Neuron (in vitro differentiated cells): ENCODE data around the gene SDC3.

Experiments
- H2AFZ ChIP-seq: one replicate; pipeline ENCODE4 v1.6.1; 2013; ENCODE audit warnings: low read depth, mild to moderate bottlenecking, inconsistent platforms, low read length, moderate library complexity
- H3K27me3 ChIP-seq: one replicate; pipeline ENCODE4 v1.6.1; 2013; ENCODE audit warnings: low read length; ENCODE audit not compliant: insufficient read depth
- H3K36me3 ChIP-seq: one replicate; pipeline ENCODE4 v1.6.1; 2013; ENCODE audit warnings: low read length; ENCODE audit not compliant: insufficient read depth
- H3K4me1 ChIP-seq: one replicate; pipeline ENCODE4 v1.6.1; 2013; ENCODE audit warnings: low read length; ENCODE audit not compliant: insufficient read depth
- H3K4me3 ChIP-seq: 2 replicates; pipeline ENCODE4 v1.5.1; 2013; ENCODE audit warnings: mild to moderate bottlenecking, low read length, moderate library complexity
- H3K9me3 ChIP-seq: one replicate; pipeline ENCODE4 v1.6.1; 2013; ENCODE audit warnings: low read length

The SDC3 gene

DNA sequence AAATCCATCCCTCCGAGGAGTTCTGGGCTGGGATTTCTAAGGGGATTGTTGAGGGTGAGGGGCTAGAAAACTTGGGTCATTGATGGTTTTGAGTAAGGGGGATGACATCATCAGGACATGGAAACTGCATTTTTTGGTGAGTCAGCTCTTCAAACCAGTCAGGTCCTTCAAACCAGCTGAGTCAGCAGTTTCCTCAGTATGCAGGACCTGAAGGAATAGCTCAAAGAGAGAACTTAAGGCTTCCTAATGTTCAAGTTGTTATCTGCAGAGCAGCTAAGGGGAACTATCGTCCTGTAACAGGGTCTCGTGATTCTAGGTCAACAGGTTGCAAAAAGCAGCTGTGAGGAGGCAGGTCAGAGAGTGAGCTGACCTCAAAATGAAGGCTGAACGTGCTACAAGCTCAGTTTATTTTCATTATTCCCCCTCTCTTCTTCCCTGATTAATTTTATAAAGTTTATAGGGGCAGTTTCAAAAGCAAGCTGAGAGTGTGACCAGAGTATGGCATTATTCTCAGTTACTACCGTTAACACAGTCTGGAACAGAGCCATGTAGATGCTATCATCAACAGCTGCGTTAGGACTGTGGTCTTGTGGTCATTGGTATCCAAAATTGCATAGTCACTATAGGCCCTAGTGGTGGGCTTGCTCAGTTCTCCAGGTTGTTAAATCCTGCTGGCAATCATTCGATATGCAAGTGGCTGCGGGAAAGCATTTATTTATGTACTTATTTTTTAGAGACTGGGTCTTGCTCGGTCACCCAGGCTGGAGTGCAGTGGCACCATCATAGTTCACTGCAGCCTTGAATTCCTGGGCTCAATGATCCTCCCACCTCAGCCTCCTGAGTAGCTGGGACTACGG is 10.7 kb upstream of the SDC3 start:
- Histone ChIP-seq H3K4me3 (no peak overlapping the region), H2AFZ (no peak overlapping the region), H3K27me3 (no peaks in the 10 kb centered on the region), H3K36me3 (no peaks in the 10 kb centered on the region), H3K9me3 (no peaks in the 10 kb centered on the region), H3K4me1 (no peaks in the 10 kb centered on the region)

- Histone ChIP-seq H3K9me3 (no peaks in the 10 kb centered on the region), H2AFZ (no peak overlapping the region), H3K4me3 (no peak overlapping the region), H3K27me3 (peaks cover 3% of the 10 kb centered on the region), H3K36me3 (no peaks in the 10 kb centered on the region), H3K4me1 (no peaks in the 10 kb centered on the region)
Observed at GRCh38 chr1:30916296-30916695, 7.7 kb upstream of the SDC3 start.

DNA sequence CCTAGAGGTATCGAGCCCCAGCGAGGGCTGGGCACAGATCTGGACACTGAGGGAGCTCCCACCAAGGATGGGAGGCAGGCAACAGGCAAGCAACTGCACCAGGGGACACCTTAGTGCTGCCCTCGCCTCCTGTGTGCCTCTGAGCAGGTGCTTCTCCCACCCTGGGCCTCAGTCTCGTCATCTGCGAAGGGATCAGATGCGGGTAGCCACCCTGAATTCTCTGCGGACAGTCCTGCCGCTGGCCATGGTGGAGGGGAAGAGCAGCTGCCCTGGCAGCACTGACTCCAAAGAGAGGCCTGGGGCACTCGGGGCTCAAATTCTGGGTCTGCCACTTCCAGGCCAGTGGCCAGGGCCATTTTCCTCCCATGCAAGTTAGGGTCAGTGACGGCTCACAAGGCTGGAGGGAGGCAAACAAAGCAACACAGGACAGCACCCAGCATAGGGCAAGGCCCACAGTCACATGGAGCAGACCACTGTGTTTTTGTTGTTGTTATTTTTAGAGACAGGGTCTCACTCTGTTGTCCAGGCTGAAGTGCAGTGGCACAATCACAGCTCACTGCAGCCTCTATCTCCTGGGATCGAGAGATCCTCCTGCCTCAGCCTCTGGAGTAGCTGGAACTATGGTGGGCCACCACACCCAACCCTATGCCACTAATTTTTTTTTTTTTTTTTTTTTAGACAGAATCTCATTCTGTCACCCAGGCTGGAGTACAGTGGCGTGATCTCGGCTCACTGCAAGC is 7.1 kb upstream of the SDC3 start:
- Histone ChIP-seq H3K36me3 (no peaks in the 10 kb centered on the region), H3K27me3 (peaks cover 3% of the 10 kb centered on the region), H3K9me3 (no peaks in the 10 kb centered on the region), H3K4me1 (peaks cover 5% of the 10 kb centered on the region), H2AFZ (no peak overlapping the region), H3K4me3 (no peak overlapping the region)

DNA sequence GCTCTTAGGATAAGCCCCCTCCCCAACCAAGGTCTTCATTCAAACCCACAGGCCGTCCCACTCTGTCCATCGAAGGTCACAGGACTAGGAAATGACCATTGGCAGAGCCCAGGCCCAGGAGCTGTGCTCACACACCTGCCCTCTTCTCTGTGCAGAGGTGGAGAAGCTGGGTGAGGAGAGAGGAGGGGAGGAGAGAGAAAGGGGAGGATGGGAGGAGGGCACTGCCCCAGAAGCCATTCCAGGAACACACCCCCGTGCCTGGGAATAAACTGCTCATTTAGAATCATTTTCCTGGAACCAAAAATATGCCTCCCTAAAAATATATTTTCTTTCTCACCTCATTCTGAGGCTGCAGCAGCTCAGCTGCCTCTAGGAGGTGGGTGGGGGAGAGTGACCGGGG is 6.4 kb upstream of the SDC3 start:
- Histone ChIP-seq H3K36me3 (no peaks in the 10 kb centered on the region), H3K9me3 (no peaks in the 10 kb centered on the region), H3K4me3 (no peak overlapping the region), H3K27me3 (peaks cover 3% of the 10 kb centered on the region), H2AFZ (no peak overlapping the region), H3K4me1 (peaks cover 5% of the 10 kb centered on the region)

DNA sequence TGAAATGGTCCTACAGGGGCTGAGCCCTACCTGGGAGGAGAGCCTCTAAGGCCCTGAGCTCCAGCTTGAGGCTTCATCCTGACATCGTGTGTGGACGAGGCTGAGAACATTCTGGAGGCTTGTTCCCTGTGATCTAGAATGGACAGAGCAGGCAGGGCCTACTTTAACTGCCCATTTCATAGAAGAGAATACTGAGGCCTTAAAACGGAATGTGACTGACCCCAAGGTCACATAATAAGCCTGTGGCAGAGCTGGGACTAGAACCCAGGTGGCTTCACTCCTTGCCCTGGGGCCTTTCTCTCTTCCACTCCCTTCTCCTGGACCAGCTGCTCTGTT is 6.0 kb upstream of the SDC3 start:
- no peak overlapping the region for H2AFZ ChIP-seq
- peaks cover 8% of the 10 kb centered on the region for H3K4me1 ChIP-seq
- H3K27me3 ChIP-seq, result peaks cover 3% of the 10 kb centered on the region
- H3K36me3 ChIP-seq, result no peaks in the 10 kb centered on the region
- no peak overlapping the region for H3K4me3 ChIP-seq
- H3K9me3 ChIP-seq, result no peaks in the 10 kb centered on the region

DNA sequence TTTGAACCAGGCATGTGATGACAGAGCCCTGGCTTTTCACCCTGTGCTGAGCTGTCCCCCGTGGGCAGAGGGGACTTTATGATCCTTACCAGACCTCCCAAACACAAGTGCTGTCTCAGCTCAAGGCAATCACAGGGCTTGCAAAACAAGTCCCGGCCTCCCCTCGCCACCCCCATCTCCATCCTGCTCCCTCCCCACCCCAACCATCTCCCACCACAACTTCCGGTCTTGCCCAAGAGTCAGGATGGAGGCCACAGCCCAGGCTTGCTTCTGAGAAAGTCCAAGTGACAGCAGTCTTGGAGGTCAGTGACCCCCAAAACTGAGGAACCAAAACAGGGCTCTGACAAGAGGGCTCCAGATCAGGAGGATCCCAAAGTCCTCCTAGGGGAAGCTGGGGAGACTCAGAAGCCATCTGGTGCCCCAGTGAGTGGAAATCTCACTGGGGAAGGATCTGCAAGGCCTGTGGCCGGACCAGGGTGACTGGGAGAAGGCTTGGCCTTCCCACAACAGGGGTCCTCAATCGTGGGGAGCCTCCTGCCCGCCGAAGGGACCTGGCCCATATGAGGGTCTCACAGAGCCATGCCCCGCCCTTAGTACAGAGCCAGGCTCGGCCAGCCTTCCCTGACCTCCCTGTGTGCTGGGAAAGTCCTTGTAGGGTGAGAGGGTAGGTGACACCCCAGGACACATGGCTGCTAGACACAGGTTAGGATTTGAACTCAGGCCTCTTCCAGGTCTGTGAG is 4.5 kb upstream of the SDC3 start:
- Histone ChIP-seq H3K9me3 (no peaks in the 10 kb centered on the region), H3K27me3 (peaks cover 3% of the 10 kb centered on the region), H3K4me3 (no peak overlapping the region), H3K36me3 (no peaks in the 10 kb centered on the region), H3K4me1 (peaks cover 16% of the 10 kb centered on the region), H2AFZ (no peak overlapping the region)

GRCh38 chr1:30912224-30912623 is 3.7 kb upstream of the SDC3 start:
- Histone ChIP-seq H3K4me3 (no peak overlapping the region), H3K27me3 (peaks cover 3% of the 10 kb centered on the region), H3K36me3 (no peaks in the 10 kb centered on the region), H2AFZ (no peak overlapping the region), H3K4me1 (peaks cover 21% of the 10 kb centered on the region), H3K9me3 (no peaks in the 10 kb centered on the region)

GRCh38 chr1:30911059-30911954 is 2.7 kb upstream of the SDC3 start:
- H2AFZ ChIP-seq, result no peak overlapping the region

DNA sequence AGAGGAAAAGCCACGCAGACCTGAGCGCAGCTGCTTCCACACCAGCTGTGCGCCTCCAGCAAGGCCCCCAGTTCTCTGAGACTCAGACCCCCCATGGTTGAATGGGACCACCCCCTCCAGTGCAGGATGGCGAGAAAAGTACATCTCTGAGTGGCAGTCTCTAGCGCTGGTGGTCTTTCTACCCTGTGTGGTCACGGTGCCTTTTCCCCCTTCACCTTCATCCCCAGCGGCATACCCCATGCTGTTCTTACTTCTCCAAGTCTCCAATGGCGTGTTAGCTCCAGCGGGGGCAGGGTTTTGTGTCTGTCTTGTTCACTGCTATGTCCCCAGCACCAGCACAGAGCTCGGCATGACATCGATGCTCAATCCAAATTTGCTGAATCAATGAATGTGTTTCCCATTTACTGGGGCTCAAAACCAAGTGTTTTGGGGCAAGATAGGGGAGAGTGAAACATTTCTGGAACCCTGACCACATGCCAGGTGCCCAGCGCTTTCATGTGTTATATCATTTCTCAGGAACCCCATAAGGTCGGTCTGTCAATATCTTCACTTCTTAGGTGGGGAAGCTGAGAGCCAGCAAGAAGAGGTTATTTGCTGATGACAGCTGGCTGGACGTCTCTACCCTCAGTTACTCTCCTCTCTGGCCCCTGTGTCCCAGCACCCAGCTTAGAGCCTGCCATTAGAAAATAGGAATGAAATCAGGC is 959 bp upstream of the SDC3 start:
- H3K4me3 ChIP-seq, result peak overlapping the region; percentile 41
- H3K9me3 ChIP-seq, result no peaks in the 10 kb centered on the region

More at GRCh38 chr1:30911059-30911954, 2.7 kb upstream of the SDC3 start:
- no peaks in the 10 kb centered on the region for H3K36me3 ChIP-seq
- peaks cover 30% of the 10 kb centered on the region for H3K4me1 ChIP-seq
- H3K27me3 ChIP-seq, result peaks cover 3% of the 10 kb centered on the region
- no peaks in the 10 kb centered on the region for H3K9me3 ChIP-seq
- H3K4me3 ChIP-seq, result no peak overlapping the region

GRCh38 chr1:30908316-30908695 is 252 bp downstream of the SDC3 start:
- H3K36me3 ChIP-seq, result no peaks in the 10 kb centered on the region
- H2AFZ ChIP-seq, result no peak overlapping the region
- no peaks in the 10 kb centered on the region for H3K9me3 ChIP-seq
- peaks cover 38% of the 10 kb centered on the region for H3K4me1 ChIP-seq
- peaks cover 3% of the 10 kb centered on the region for H3K27me3 ChIP-seq
- peak overlapping the region; percentile 75 for H3K4me3 ChIP-seq

More for the DNA sequence above, 959 bp upstream of the SDC3 start:
- H2AFZ ChIP-seq, result no peak overlapping the region
- H3K36me3 ChIP-seq, result no peaks in the 10 kb centered on the region
- peaks cover 3% of the 10 kb centered on the region for H3K27me3 ChIP-seq
- peaks cover 38% of the 10 kb centered on the region for H3K4me1 ChIP-seq

- peak overlapping the region; percentile 75 for H3K4me3 ChIP-seq
- no peaks in the 10 kb centered on the region for H3K9me3 ChIP-seq
Observed at GRCh38 chr1:30907481-30908315, 860 bp downstream of the SDC3 start.

More at GRCh38 chr1:30907481-30908315, 860 bp downstream of the SDC3 start:
- Histone ChIP-seq H3K4me1 (peaks cover 38% of the 10 kb centered on the region), H3K36me3 (no peaks in the 10 kb centered on the region), H2AFZ (no peak overlapping the region), H3K27me3 (peaks cover 2% of the 10 kb centered on the region)
